Stimulated activated CD4-positive, alpha-beta T cell treated with anti-CD3 and anti-CD28 coated beads, Interleukin-15, amount 100 ng/mL, for 24 hours (primary cell): Measurements from ENCODE around the gene DMD.
"Not testable (repeated sequence)": the region's sequence is repeated elsewhere in the genome, so short reads cannot be mapped to it uniquely, and the experiment has no call there.

Source experiments
- DNase-seq: peaks from one replicate; pipeline ENCODE4 v3.0.0-alpha.2; 2020

Gene DMD

DNA sequence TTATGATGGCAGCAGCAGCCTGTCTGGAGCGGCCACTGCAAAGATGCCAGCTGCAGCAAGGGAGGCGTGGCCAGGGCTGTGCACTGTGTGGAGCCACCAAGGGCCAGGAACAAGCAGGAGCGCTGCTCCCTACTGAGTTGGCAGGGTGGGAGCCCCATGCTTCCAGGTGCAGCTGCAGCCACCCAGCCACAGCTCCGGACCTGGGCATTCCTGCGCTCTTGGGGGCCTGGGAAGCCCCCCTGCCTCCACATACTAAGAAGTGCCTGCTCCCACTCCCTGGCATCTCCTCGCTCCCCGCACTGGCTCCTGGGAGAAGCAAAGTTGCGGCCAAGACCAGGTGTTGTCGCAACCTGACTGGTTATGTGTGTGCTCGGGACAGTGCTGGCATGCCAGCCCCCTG lies 619.8 kb downstream of the DMD start:
- no peak for DNase-seq

DNA sequence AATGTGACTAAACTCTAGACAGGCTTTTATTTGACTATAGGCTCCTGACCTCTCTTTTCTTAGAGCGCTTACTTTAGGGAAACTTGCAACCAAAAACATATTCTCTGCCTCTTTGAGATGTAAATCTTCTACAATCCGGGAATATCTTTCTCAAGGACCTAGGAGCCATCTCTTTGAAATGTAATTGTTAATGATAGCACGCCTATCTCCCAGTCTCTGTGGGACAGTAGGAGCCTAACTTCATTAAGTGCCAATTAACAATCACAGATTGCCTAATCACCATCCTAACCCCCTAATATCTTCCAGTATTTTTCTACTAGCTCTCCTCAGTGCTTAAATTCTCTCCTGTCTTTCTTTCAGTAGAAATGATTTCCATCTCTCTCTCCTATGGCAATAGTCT lies 628.6 kb downstream of the DMD start:
- no peak for DNase-seq

DNA sequence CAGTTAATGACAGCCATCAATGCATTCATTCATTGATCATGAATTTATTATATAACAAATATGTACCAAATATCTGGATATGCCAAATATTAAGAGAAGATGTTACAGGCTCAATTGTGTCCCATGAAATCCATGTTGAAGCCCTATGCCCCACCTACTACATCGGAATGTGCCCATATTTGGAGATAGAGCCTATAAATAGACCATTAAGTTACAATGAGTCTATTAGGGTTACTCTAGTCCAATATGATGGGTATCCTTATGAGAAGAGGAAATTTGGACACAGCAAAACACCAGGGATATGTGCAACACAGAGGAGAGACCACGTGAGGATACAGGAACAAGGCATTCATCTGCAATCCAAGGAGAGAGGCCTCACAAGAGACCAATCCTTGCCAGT lies 634.5 kb downstream of the DMD start:
- no peak for DNase-seq

DNA sequence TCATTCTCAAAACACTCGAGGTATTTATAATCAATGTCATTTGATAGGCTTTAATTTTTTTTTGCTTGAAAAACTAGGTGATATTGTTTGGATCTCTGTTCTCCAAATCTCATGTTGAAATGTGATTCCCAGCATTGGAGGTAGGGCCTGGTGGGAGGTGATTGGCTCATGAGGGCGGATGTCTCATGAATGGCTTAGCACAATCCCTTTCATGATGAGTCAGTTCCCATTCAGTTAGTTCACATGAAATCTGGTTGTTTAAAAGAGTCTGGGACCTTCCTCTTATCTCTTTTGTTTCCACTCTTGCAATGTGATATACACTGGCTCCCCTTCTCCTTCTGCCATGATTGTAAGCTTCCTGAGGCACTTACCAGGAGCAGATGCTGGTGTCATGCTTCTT lies 638.7 kb downstream of the DMD start:
- no peak for DNase-seq

DNA sequence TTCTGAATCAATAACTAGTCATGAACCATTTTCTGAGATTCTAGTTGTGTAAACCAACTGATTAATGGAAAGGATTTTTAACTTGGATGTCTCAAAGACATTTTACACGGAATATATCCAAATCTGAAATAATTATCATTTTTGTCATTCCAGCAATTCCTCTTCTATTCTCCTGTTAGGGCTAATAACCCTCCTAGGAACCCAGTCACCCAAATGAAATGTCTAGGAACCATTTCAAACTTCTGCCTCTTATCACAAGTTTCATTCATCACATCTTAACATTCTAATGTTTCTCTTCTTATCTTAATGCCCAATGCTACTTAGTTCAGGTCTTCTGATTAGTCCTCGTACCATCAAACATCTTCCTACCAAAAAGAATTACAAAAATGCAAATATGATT lies 639.8 kb downstream of the DMD start:
- no peak for DNase-seq

DNA sequence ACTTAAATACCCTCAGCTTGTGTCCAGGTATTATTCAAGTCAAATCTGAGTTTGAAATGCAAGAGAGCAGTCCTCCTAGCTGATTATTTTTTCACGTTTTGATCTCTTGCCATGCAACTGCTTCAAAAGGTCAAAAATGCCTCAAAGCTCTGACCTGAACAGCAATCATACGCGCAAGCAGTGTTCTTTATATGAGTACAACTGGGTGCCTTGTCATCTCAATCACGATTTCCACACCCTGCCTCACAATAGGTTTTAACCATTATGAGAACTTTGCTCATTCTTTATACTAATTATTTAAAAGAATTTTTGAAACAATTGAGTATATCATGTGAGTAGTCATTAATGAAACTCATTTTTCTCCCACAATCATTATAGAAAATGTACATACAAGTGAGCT lies 649.1 kb downstream of the DMD start:
- no peak for DNase-seq

DNA sequence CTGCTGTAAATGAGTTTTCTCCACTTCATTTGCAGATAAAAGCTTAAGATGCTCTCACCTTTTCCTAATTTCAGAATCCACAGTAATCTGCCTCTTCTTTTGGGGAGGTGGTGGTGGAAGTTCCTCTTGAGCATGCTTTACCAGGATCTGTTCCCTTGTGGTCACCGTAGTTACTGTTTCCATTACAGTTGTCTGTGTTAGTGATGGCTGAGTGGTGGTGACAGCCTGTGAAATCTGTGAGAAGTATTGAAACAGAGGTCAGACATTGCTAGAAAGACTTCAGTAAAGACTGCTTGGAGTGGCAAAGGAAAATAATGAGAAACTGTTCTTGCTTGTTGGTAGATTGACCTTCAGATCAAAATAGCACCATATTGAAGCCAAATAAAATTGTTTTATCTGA lies 666.2 kb downstream of the DMD start:
- DNase-seq, result no peak

DNA sequence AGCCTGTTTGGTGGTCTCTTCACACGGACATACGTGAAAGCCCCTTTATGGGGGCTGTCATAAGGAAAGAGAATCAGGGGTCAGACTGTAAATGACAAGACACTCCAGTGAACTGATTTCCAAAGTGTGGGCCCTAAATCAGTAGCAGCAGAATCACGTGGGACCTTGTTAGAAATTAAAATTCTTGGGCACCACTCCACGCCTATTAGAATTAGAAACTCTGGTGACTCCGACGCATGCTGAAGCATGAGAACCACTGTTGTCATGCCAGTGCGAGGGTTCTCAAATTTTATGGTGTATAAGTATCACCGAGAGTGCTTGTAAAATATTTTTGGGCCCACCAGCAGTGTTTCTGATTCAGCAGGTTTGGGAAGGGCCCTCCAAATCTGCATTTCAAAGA lies 672.8 kb downstream of the DMD start:
- DNase-seq, result no peak

DNA sequence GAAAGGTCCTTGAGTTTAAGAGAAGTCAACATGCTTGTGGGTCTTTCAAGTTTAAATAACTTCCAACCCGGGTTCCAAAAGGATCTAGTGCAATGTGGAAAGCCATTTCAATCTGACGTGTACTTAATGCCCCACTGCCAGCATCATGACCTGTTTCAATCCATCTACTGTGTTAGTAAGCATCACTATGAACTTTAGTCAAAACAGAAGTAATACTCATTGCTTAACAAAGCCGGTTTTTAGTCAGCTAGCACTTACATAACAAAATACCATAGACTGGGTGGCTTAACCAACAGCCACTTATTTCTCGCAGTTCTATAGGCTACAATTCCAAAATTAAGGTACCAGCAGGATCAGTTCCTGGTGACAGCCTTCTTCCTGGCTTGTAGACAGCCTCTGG lies 677.5 kb downstream of the DMD start:
- no peak for DNase-seq

DNA sequence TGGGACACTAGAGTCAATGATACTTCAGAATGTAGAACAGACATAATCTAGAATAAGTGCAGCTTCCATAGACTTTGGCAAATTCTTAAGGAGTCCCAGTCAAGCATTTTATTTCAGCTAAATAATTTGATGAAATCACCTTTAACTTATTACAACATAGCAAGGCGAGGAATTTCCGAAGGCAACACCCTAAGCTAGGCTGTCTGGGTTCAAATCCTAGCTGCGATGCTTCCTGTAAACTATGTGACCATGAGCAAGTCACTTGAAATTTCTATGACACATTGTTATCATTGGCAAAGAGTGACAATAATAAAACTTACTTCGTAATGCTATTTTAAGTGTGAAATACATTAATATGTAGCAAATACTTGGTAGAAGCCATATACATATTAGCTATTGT lies 679.1 kb downstream of the DMD start:
- DNase-seq, result no peak

DNA sequence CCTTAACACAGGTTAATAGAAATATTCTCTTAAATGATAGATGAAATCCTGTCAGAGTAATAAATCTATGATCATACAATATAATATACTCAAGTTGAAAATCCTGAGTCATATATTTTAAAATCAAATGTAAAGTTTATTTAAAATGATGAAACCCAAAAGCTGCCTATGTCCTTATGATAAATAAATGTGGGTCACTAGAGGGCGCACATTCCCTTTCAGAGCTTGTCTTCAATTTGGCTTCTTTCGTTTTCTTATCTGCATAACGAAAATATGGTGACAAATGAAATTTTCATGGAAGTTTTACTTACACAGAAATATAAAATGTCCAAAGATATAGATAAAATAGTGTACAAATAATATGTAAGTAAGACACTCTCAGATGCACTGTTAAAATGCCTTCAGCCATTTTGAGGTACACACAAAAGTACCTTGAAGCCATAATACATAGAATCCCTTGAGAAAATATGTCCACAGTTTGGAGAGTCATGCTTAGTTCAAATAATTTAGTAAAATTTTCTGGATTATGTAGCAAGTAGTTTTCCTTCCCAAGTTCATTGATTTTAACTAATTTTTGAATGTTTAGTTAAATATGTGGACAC lies 680.4 kb downstream of the DMD start:
- DNase-seq, result peak; percentile 18

DNA sequence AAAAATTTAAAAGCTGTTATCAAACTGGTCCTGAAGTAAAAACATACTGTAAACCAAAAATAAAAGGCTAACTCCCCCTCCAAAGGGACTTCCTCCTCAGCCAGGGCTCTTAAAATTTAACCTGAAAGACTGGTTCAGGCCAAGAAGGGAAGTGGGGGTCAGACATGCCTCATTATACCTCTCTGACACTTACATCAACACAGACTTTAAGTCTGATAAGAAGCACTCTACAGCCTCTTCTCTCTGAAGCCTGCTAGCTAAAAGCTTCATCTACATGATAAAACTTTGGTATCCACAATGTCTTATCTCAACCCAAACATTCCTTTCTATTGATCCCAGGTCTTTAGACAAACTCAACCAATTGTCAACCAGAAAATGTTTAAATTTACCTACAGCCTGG lies 682.9 kb downstream of the DMD start:
- DNase-seq, result not testable (repeated sequence)

DNA sequence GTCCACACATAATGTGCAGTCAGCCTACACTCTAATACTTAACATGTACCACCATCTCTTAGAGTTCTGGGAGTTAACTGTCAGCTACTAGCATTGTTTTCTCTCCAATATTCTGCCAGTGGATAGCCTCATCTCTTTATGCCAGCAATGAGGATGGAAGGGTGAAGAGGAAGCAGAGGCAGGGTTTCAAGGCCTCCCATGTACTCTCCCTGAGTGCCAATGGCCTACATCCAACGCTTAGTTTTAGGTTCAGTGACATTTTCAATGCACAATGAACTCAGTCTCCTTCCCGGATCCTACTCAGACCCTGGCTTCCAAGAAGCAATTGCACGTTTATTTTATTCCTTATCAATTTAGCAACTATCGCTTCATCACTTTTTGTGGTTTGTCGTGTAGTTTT lies 686.1 kb downstream of the DMD start:
- DNase-seq, result no peak

DNA sequence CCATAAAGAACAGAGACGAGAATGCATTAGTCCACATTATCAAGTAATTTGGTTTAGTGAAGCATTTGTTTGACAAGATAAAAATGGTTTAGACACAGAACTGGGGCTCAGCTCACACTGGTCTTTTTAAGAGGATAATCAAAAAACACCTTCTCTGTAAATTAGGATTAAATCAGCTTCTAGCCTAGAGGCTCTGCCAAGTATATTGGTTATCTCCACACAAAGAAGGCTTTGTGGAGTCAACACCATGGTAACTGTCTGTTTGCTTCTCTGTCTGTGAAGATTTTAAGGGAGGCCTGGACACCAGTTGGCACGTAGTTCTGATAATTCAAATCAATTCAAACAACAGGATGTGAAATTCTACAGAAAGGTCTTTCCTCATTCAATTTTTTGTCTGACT lies 687.0 kb downstream of the DMD start:
- no peak for DNase-seq

DNA sequence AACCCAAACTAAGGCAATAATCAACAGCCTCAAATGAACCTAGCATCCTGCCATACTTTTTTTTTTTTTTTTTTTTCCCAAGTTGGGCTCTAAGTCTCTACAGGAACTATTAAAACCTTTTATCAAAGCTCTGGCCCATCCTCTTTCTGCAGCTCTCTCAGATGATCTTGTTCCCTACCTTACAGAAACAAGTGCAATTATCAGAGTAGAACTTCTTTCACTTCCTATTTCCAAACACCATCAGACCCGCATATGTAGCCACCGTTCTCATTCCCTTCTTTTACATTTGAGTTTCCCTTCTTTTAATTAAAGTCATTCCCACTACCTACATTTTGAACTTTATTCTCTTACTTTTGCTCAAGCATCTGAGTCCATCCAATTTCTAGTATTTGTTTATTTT lies 690.6 kb downstream of the DMD start:
- no peak for DNase-seq

DNA sequence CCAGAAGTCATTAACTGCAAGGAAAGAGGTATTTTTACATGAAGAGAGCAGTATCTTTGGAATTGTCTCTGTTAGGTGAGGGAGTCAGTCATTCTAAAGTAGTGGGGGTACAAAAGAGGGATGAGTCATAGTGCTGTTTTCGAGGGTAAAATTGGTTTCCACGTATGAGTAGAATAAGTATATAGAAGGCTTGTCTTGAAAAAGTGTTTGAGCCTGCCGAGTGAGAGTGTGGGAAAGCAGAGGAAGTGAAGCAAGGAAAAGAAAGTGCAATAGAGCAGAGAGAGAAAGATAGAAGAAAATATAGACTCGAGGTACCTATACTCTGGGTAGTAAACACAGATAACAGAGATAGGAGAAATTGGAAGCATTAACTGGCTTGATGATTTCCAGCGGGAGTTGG lies 696.4 kb downstream of the DMD start:
- no peak for DNase-seq

DNA sequence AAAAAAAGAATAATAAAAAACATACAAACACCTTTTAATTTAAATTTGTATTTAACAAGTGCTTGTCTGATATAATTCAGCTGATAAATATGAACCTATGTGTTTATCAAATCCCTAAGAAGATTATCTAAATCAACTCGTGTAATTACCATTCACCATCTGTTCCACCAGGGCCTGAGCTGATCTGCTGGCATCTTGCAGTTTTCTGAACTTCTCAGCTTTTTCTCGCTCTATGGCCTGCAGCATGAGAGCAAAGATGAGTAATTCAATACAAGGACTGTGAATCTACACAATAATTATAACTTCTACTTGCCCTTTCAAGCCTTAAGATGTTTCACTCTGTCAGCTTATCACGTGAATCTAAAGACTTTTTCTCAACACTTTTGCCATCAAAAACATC lies 709.7 kb downstream of the DMD start:
- DNase-seq, result no peak

DNA sequence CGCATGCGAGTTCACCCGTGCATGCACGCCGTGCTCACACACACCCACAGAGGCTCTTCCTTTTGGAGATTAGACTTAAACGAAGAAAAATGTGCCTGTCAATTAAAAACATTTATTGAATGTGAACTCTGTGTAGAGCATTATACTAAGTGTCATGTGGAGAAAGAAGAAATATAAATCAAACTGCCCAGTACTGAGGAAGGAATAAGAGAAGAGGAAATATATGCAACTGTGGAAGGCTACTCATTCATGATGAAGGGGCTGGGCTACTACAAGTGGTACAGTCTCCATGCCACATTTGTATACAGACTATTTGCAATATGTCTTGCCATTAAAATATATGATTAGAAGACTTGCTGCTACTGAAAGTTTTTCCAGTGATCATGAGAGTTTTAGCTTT lies 714.7 kb downstream of the DMD start:
- DNase-seq, result no peak

DNA sequence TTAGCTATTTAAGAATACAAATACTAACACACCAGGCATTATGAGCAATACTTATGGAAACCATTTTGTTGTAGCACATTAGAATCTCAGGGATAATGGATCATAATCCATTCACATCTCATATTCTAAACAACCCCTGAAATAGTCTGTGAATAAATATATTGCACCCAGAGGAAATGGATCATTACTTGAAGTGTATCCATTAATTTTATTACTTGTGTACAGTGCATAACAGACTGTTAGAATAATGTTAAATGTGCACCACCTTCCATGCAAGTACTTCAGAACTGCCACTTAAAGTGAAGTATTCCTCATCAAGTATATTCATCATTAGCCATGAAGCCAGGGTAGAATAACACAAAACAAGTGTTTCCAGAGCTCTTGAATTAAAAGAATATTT lies 715.5 kb downstream of the DMD start:
- no peak for DNase-seq

DNA sequence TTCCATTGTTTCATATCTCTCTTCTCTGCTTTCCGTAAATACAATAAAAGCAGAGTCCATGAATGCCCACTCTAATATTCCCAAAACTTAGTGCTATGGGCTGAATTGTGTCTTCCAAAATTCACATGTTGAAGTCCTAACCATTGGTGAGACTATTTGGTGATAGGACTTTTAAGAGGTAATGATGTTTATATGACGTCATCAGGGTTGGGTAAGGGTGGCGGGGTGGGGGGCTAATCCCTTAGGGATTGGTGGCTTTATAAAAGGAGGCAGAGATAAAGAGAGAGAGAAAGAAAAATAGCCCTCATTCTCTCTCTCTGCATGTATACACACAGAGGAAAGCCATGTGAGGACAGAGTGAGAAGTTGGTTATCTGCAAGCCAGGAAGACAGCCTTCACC lies 722.2 kb downstream of the DMD start:
- no peak for DNase-seq

DNA sequence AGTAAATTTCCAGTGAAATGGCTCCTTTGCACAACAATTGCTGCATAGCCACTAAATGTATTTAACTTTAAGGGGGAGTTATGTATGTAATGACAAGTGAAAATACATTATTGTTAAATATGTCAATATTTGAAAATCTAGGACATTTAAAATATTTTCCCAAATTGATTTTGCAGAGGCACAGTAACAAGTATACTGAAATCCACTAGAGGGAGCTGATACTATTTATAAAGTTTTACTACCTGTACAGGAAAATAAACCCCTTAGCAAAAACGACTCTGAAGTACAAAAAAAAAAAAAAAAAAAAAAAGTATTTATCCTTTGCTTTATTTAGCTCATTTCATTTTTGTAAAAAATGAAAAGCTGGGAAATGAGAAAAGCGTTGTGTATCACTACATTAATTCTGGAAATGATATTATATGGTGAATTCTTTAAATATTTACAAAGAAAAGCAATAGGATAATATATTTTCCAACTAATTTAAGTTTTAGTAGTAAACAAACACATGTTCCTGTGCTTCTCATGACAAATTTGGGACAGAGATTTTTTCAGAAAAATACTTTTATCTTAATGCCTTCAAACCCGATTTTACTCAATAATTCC lies 727.7 kb downstream of the DMD start:
- DNase-seq, result no peak

DNA sequence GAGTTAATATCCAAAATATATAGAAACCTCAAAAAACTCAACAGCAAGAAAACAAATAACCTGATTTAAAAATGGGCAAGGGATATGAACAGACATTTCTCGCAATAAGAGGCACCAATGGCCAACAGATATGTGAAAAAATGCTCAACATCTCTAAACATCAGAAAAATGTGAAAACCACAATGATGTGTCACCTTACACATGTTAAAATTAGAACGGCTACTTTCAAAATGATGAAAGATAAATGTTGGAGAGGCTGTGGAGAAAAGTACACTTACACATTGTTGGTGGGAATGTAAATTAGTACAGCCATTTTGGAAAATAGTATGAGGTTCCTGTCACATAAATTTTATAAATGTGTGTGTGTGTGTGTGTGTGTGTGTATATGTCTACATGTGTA lies 731.3 kb downstream of the DMD start:
- DNase-seq, result no peak

DNA sequence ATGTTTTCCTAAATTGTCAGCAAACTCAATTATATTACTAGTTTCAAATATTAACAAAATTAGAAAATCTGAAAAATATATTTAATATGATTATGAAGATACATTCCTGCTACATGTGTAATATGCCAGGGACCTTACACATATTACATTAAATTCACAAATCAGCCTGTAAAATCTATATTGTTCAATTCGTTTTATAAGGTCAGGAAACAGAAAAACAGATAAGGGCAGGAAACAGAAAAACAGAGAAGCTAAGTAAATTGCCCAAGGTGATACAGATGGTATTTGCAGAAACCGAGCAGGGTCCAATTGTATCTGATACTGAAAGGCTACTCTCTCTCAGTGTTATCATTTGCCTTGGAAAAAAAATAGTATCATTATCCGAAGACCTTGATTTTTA lies 739.0 kb downstream of the DMD start:
- DNase-seq, result no peak

DNA sequence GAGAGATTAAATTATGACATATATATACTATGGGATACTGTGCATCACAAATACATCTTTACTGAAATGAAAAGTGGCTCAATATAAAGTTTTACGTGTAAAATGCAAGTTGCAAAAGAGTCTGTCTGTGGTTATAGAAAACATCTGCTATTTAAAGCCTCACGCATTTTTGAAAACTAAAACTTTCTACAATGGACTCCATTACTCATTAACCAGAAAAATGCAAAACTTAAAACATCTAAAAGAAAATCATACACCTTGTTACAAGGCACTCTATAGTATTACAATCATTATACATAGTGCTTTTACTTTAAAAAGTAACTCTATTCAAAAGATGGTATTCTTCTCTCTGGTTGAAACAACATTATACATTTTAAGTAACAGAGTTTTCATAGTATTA lies 755.6 kb downstream of the DMD start:
- DNase-seq, result no peak

DNA sequence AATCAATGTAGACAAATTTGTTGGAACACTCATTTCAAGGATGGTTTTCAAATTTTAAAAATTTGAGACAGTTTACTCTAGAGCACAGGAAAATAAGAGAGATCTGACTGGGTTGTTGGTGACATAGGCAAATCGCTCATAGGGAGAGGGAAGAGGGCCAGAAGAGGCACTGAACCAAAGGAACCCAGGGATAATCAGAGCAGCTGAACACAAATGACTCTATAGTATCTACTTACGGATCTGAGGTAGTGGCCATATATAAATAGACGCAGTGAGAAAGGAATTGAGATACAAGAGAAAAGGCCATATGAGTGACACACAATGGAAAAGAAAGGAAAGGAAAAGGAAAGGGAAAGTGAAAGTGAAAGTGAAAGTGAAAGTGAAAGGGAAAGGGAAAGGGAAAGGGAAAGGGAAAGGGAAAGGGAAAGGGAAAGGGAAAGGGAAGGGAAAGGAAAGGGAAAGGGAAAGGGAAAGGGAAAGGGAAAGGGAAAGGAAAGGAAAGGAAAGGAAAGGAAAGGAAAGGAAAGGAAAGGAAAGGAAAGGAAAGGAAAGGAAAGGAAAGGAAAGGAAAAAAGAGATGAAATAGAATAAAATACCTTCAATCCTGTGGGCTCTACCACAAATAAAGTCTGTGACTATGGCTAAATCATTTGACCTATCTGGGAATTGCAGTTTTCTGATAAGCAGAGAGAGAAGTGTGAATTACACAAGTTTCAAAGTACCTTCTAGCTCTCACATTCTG lies 759.2 kb downstream of the DMD start:
- DNase-seq, result no peak
